GM13977 (cell line): ENCODE results near the gene ARL4D.

Experiments used
- DNase-seq: peaks from one replicate; pipeline ENCODE4 v3.0.0; 2012; ENCODE audit warnings: low spot score
- CTCF ChIP-seq: IDR thresholded peaks from 2 replicates; pipeline ENCODE4 v1.5.1; 2012; ENCODE audit warnings: mild to moderate bottlenecking, control low read depth; ENCODE audit not compliant: insufficient read depth; ENCODE audit errors: extremely low read depth, missing control alignments
- in situ Hi-C: fragments of 300-500 bp; cut with MboI; formaldehyde crosslinking; loops from one replicate; pipeline ENCODE4 v1.12.0; 2022; ENCODE audit warnings: low sequenced_read_pairs, low pct_unique_long_range_greater_than_20kb, mixed read lengths, inconsistent platforms; ENCODE audit not compliant: unreplicated experiment

ARL4D gene

GRCh38 chr17:43383372-43383771, 15.4 kb upstream of the ARL4D start:
- in situ Hi-C loops: no loop called here
- no peak for DNase-seq
- TF ChIP-seq CTCF: no peak

DNA sequence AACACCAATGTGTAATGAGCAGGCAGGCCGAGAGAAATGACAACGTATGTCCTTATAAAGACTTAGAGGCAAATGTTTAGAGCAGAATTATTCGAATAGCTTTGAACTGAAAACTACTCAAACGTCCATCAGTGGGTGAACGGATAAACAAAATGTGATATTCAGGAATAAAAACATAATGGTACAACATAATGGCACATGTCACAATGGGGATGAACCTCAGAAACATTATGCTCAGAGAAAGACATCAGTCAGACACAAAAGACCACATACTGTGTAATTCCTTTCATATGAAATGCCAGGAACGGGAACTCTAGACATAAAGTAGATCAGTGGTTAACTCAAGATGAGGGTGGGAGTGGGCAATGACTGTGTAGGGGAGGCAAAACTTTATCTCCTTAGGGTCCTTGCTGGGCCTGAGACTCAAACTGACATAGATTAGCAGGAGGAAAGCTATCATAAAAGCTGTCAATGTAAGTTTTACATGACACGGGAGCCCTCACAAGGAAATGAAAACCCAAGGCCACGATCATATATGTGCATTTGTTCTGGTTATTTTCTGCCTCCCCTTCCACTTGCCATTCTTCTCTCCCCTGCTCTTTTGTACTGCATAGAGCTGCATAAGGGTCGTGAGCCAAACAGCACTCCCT, 14.8 kb upstream of the ARL4D start:
- no peak for DNase-seq
- in situ Hi-C loops: no loop called here
- no peak for TF ChIP-seq CTCF

- DNase-seq: no peak
- in situ Hi-C loops: no loop called here
- TF ChIP-seq CTCF: no peak
Observed at GRCh38 chr17:43384476-43384862, 14.3 kb upstream of the ARL4D start.

GRCh38 chr17:43385046-43385831, 13.6 kb upstream of the ARL4D start:
- in situ Hi-C loops: no loop called here
- no peak for TF ChIP-seq CTCF

DNA sequence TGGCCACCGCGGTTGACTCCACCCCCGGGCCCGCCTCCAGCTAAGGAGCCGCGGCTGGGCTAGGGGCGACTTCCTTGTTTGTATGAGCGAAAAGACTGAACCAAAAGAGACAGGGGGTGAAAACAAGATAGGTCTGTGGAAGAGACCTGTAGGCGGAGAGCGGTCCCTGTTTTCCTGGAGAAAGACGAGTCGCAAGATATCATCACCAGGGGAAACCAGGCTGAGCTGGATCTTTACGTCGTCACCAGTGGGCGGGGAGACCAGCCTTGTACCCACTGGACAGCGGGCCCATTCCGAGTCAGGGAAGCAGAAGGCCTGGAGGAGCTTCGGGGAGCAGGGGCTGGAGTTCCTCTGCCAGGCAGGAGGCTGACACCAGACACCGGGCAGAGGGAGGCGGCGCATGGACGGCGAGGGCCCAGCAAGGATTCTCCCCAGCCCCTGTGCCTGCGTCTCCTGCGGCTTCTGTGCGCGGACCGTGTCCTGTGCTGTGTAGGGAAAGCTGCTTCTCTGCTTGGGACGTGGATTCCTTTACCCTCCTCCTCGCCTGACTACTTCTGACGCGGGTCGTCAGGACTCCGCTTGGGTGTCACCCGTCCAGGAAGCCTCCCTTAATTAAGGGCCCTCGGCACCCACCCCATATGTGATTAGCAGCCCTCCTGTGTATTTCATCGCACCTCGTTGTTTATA, 10.3 kb upstream of the ARL4D start:
- no peak for TF ChIP-seq CTCF
- DNase-seq: peak; percentile 82
- in situ Hi-C loops: no loop called here

More at GRCh38 chr17:43385046-43385831, 13.6 kb upstream of the ARL4D start:
- no peak for DNase-seq

DNA sequence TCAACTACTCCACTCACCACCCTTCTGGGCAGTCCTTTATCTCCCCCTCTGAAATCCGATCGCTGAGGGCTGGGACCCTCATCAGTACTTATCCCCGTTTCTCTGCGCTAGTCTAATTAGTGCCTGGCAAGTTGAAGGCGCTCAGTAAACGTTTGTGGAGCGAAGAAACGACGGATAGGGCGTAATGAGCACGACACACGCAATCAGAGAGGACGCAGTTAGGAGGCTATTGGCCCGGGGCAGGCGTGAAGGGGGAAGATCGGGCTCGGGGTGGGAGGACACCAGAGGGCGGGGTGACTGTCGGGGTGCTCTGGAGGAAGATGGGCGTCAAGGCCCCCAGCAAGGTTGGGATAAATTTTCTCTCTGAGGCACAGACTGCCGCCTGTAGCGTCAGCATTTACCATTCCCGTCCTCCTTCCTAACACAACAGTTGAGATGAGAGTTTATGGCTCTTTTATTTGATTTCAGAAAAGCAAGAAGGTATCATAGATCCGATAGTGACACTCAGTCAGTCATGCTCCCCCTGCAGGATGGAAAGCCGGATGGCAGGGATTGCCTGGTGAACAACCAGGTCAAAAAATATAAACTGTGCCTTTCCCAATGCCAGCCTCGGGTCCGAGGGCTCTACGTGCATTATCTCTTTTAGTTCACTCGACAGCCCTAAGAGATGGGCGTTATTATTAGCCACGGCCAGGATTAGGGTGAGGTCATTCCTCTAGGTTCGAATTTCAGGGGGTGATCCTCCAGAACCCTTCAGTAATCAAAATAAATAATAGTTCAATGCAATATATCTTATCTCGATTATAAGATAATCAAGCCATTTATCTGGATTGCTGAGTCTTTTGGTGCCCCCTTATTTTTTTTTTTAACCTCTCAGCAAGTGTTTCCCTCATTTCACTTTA, 9.5 kb upstream of the ARL4D start:
- TF ChIP-seq CTCF: peak; percentile 89
- peak; percentile 70 for DNase-seq
- in situ Hi-C loops: no loop called here
